Measurements from ENCODE around the gene SNAP47.

Gene SNAP47

DNA sequence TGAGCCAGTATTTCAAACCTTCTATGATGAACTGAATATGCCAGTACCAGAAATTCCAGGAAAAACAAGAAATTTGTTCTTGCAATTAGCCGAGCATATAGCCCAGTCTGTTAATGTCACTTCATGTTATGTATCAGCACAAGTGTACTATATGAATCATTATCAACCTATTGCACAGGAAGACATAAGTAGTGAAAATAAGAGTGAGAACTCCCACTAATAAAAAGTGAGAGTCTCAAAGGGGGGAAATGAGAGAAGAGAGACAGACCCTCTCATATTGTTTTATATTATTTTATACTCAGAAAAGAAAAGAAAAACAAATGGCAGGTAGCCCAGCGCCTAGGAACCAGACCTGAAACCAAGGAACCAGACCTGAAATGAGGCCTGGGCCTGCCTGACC lies 16.3 kb upstream of the SNAP47 start:
- H3K9me2 ChIP-seq (replicated peaks; ENCODE audit: insufficient read depth, low read length): no peaks in the 10 kb centered on the region
- no peak for TF ChIP-seq EZH2phosphoT487 (conservative IDR thresholded peaks at IDR 0.05; ENCODE audit: low read length)
- TF ChIP-seq, protein P1, sequence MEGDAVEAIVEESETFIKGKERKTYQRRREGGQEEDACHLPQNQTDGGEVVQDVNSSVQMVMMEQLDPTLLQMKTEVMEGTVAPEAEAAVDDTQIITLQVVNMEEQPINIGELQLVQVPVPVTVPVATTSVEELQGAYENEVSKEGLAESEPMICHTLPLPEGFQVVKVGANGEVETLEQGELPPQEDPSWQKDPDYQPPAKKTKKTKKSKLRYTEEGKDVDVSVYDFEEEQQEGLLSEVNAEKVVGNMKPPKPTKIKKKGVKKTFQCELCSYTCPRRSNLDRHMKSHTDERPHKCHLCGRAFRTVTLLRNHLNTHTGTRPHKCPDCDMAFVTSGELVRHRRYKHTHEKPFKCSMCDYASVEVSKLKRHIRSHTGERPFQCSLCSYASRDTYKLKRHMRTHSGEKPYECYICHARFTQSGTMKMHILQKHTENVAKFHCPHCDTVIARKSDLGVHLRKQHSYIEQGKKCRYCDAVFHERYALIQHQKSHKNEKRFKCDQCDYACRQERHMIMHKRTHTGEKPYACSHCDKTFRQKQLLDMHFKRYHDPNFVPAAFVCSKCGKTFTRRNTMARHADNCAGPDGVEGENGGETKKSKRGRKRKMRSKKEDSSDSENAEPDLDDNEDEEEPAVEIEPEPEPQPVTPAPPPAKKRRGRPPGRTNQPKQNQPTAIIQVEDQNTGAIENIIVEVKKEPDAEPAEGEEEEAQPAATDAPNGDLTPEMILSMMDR (IDR thresholded peaks at IDR 0.05; ENCODE audit: insufficient read depth, low read length, poor library complexity, severe bottlenecking): no peak
- H3K4me3 ChIP-seq (ENCODE audit: insufficient read depth, low read length, poor library complexity, severe bottlenecking): no peak overlapping the region
- H3K9ac ChIP-seq (ENCODE audit: low read length): no peak overlapping the region
- no peak overlapping the region for H2AFZ ChIP-seq (ENCODE audit: low read depth, low read length, severe bottlenecking)
- peaks cover 20% of the 10 kb centered on the region; the same call in 1 of the 2 replicates for H3K9me3 ChIP-seq (ENCODE audit: insufficient read depth, low read length)
- H3K27me3 ChIP-seq (ENCODE audit: low read length): no peaks in the 10 kb centered on the region
- no peak overlapping the region for H3K27ac ChIP-seq (ENCODE audit: low read depth, low read length)
- no peaks in the 10 kb centered on the region for H3K36me3 ChIP-seq (ENCODE audit: low read length)
- no peaks in the 10 kb centered on the region for H3K79me2 ChIP-seq (ENCODE audit: insufficient read depth, low read length)
- H4K20me1 ChIP-seq (ENCODE audit: low read depth, low read length): no peaks in the 10 kb centered on the region
- H3F3A ChIP-seq (ENCODE audit: insufficient read depth): no peaks in the 10 kb centered on the region
- no peak overlapping the region for H3K4me2 ChIP-seq (ENCODE audit: low read depth, low read length, poor library complexity, severe bottlenecking)

DNA sequence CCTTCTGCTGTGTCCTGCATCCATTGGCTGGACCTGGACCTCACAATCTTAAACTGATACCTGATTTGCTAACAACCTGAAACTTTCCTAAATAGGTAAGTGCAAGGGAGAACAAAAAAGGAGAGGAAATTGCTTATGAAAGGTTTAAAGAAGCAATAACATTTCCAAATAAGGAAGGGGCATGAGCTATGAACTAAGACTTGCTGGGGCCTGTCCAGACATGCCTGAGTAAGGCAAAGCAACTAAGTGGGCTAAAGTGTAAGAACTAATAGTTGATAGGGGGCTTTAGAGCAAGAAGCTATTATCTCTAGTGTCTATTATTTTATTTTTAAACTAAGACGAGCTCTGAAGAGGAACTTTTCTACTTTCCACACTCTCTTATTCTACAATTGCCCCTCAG lies 11.8 kb upstream of the SNAP47 start:
- no peaks in the 10 kb centered on the region for H3K79me2 ChIP-seq (ENCODE audit: insufficient read depth, low read length)
- no peak for TF ChIP-seq EZH2phosphoT487 (conservative IDR thresholded peaks at IDR 0.05; ENCODE audit: low read length)
- TF ChIP-seq, protein P1 (IDR thresholded peaks at IDR 0.05; ENCODE audit: insufficient read depth, low read length, poor library complexity, severe bottlenecking): no peak
- no peaks in the 10 kb centered on the region for H3F3A ChIP-seq (ENCODE audit: insufficient read depth)
- no peaks in the 10 kb centered on the region for H3K27me3 ChIP-seq (ENCODE audit: low read length)
- no peak overlapping the region for H2AFZ ChIP-seq (ENCODE audit: low read depth, low read length, severe bottlenecking)
- no peaks in the 10 kb centered on the region for H4K20me1 ChIP-seq (ENCODE audit: low read depth, low read length)
- no peak overlapping the region for H3K4me2 ChIP-seq (ENCODE audit: low read depth, low read length, poor library complexity, severe bottlenecking)
- no peak overlapping the region for H3K4me3 ChIP-seq (ENCODE audit: insufficient read depth, low read length, poor library complexity, severe bottlenecking)
- H3K9me3 ChIP-seq (ENCODE audit: insufficient read depth, low read length): peaks cover 20% of the 10 kb centered on the region; the same call in 1 of the 2 replicates
- H3K36me3 ChIP-seq (ENCODE audit: low read length): no peaks in the 10 kb centered on the region
- H3K27ac ChIP-seq (ENCODE audit: low read depth, low read length): no peak overlapping the region
- no peaks in the 10 kb centered on the region for H3K9me2 ChIP-seq (replicated peaks; ENCODE audit: insufficient read depth, low read length)
- H3K9ac ChIP-seq (ENCODE audit: low read length): no peak overlapping the region

DNA sequence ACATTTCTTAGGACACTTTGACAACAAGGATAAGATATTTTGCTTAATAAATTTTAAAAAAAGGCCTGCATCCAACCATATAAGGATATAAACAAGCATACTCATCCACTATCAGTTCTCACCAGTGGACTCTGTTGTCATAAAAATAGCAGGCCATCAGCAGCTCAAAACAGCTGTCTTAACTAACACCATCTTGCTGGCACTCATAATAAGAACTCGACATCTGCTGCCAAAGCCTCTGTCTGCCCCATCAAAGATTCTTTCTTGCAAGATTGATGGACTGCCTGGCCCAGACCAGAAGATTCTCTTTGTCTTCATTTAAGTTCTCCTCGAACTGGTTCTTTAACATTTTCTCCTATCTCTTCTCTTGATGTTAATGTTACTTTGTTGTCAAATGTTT lies 10.2 kb upstream of the SNAP47 start:
- Histone ChIP-seq H2AFZ (ENCODE audit: low read depth, low read length, severe bottlenecking) (no peak overlapping the region), H3K27ac (ENCODE audit: low read depth, low read length) (no peak overlapping the region), H3K79me2 (ENCODE audit: insufficient read depth, low read length) (no peaks in the 10 kb centered on the region), H3K9me2 (replicated peaks; ENCODE audit: insufficient read depth, low read length) (no peaks in the 10 kb centered on the region), H3K27me3 (ENCODE audit: low read length) (no peaks in the 10 kb centered on the region), H4K20me1 (ENCODE audit: low read depth, low read length) (no peaks in the 10 kb centered on the region), H3K36me3 (ENCODE audit: low read length) (no peaks in the 10 kb centered on the region), H3F3A (ENCODE audit: insufficient read depth) (peaks cover 4% of the 10 kb centered on the region; the same call in 1 of the 2 replicates), H3K9me3 (ENCODE audit: insufficient read depth, low read length) (peaks cover 10% of the 10 kb centered on the region; the same call in 1 of the 2 replicates), H3K4me3 (ENCODE audit: insufficient read depth, low read length, poor library complexity, severe bottlenecking) (no peak overlapping the region), H3K4me2 (ENCODE audit: low read depth, low read length, poor library complexity, severe bottlenecking) (no peak overlapping the region), H3K9ac (ENCODE audit: low read length) (no peak overlapping the region)
- TF ChIP-seq, protein P1 (IDR thresholded peaks at IDR 0.05; ENCODE audit: insufficient read depth, low read length, poor library complexity, severe bottlenecking): no peak
- TF ChIP-seq EZH2phosphoT487 (conservative IDR thresholded peaks at IDR 0.05; ENCODE audit: low read length): no peak
